ENCODE data around the gene AKAP7.
A peak's percentile ranks its signal among the peaks of the same experiment; 100 is the strongest.

The AKAP7 gene

GRCh38 chr6:131134220-131134979, 867 bp upstream of the AKAP7 start:
- H3K4me1 ChIP-seq (ENCODE audit: control insufficient read depth, low read depth, low read length): no peaks in the 10 kb centered on the region
- H3K23ac ChIP-seq (ENCODE audit: low read length): no peak overlapping the region
- H3K4me2 ChIP-seq (ENCODE audit: low read length): no peak overlapping the region
- H2BK15ac ChIP-seq (replicated peaks; ENCODE audit: low read depth): no peak overlapping the region
- H3K9ac ChIP-seq (ENCODE audit: low read length): no peak overlapping the region
- no peak overlapping the region for H2AK5ac ChIP-seq (ENCODE audit: low read length)
- no peak overlapping the region for H4K5ac ChIP-seq (ENCODE audit: low read length)
- no peaks in the 10 kb centered on the region for H3K36me3 ChIP-seq (ENCODE audit: control insufficient read depth, insufficient read depth, low read length)
- H3K4me3 ChIP-seq (ENCODE audit: low read length): no peak overlapping the region
- no peaks in the 10 kb centered on the region for H3K79me1 ChIP-seq (ENCODE audit: low read length)
- no peaks in the 10 kb centered on the region for H3K79me2 ChIP-seq (ENCODE audit: control insufficient read depth, insufficient read depth, low read length)
- no peak overlapping the region for H4K8ac ChIP-seq (ENCODE audit: low read depth, low read length)
- no peaks in the 10 kb centered on the region for H3K27me3 ChIP-seq (ENCODE audit: insufficient read depth, low read length, poor library complexity)
- H3K18ac ChIP-seq (ENCODE audit: low read length): no peak overlapping the region
- H3K56ac ChIP-seq (ENCODE audit: low read length): no peak overlapping the region
- WGBS (ENCODE audit: extremely low coverage, insufficient coverage, low lambda C conversion rate): no CpG with 5 or more reads among the region's 14 CpGs
- no peak overlapping the region for H2BK120ac ChIP-seq (ENCODE audit: low read depth, low read length)
- no peak overlapping the region for H2BK5ac ChIP-seq (ENCODE audit: low read length)
- H3K4ac ChIP-seq (ENCODE audit: low read depth, low read length): no peak overlapping the region
- H3K27ac ChIP-seq (ENCODE audit: low read depth, low read length): no peak overlapping the region
- DNase-seq: no peak

GRCh38 chr6:131134980-131135243, 355 bp upstream of the AKAP7 start:
- Histone ChIP-seq H2BK5ac (ENCODE audit: low read length) (no peak overlapping the region), H3K36me3 (ENCODE audit: control insufficient read depth, insufficient read depth, low read length) (no peaks in the 10 kb centered on the region), H3K4me1 (ENCODE audit: control insufficient read depth, low read depth, low read length) (no peaks in the 10 kb centered on the region), H3K56ac (ENCODE audit: low read length) (peak overlapping the region; percentile 86), H2BK120ac (ENCODE audit: low read depth, low read length) (no peak overlapping the region), H3K27ac (ENCODE audit: low read depth, low read length) (peak overlapping the region; percentile 61), H3K79me2 (ENCODE audit: control insufficient read depth, insufficient read depth, low read length) (no peaks in the 10 kb centered on the region), H2BK15ac (replicated peaks; ENCODE audit: low read depth) (no peak overlapping the region), H3K23ac (ENCODE audit: low read length) (no peak overlapping the region), H3K79me1 (ENCODE audit: low read length) (no peaks in the 10 kb centered on the region), H4K5ac (ENCODE audit: low read length) (no peak overlapping the region), H2AK5ac (ENCODE audit: low read length) (no peak overlapping the region), H3K4me2 (ENCODE audit: low read length) (peak overlapping the region; percentile 59), H3K9ac (ENCODE audit: low read length) (peak overlapping the region; percentile 74), H3K27me3 (ENCODE audit: insufficient read depth, low read length, poor library complexity) (no peaks in the 10 kb centered on the region), H3K4ac (ENCODE audit: low read depth, low read length) (peak overlapping the region; percentile 26), H3K18ac (ENCODE audit: low read length) (peak overlapping the region; percentile 98), H3K4me3 (ENCODE audit: low read length) (peak overlapping the region; percentile 32), H4K8ac (ENCODE audit: low read depth, low read length) (no peak overlapping the region)
- DNase-seq: no peak
- no CpG with 5 or more reads among the region's 4 CpGs for WGBS (ENCODE audit: extremely low coverage, insufficient coverage, low lambda C conversion rate)

DNA sequence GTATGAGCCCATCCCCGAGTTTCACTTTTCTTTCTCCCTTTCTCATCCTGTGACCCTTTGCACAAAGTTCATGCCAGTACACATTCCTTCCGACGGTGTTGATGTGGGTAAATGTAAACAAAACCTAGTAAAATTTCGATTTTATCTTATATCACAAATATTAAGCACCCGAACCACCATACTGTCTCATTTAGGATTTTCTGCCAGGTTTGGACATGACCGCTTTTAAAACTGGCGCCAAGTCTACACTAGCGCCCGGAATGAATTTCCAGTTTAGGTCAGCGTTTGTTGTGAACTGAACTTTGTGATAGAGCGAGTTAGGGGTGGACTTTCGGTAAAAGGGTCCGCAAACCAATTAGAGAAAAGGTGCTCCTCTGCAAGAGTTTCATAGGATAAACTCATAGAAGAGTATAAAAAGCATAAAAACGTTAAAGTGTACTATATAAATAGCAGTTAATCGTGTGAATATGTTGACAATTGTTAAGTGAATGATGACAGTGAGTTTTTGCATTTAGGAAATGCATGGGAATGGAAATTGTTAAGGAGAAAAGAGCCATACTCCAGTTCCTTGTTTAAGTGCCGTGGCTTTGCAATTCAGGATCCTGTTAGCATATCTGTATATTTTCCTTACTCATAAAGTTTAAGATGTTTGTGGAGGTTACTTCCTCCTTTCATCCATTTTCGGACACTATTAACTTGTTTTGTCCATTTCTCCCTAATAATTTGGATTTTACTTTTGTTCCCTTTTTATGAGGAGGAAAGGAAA, 937 bp downstream of the AKAP7 start:
- Histone ChIP-seq H3K79me1 (ENCODE audit: low read length) (no peaks in the 10 kb centered on the region), H3K4me3 (ENCODE audit: low read length) (peak overlapping the region; percentile 41), H3K27me3 (ENCODE audit: insufficient read depth, low read length, poor library complexity) (no peaks in the 10 kb centered on the region), H2BK120ac (ENCODE audit: low read depth, low read length) (no peak overlapping the region), H4K5ac (ENCODE audit: low read length) (no peak overlapping the region), H3K9ac (ENCODE audit: low read length) (peak overlapping the region; percentile 74), H3K23ac (ENCODE audit: low read length) (no peak overlapping the region), H2BK15ac (replicated peaks; ENCODE audit: low read depth) (no peak overlapping the region), H3K4me2 (ENCODE audit: low read length) (peak overlapping the region; percentile 73), H3K36me3 (ENCODE audit: control insufficient read depth, insufficient read depth, low read length) (no peaks in the 10 kb centered on the region), H3K4me1 (ENCODE audit: control insufficient read depth, low read depth, low read length) (no peaks in the 10 kb centered on the region), H2BK5ac (ENCODE audit: low read length) (no peak overlapping the region), H3K27ac (ENCODE audit: low read depth, low read length) (no peak overlapping the region), H4K8ac (ENCODE audit: low read depth, low read length) (no peak overlapping the region), H3K4ac (ENCODE audit: low read depth, low read length) (no peak overlapping the region), H3K79me2 (ENCODE audit: control insufficient read depth, insufficient read depth, low read length) (no peaks in the 10 kb centered on the region), H3K18ac (ENCODE audit: low read length) (no peak overlapping the region), H2AK5ac (ENCODE audit: low read length) (no peak overlapping the region), H3K56ac (ENCODE audit: low read length) (peak overlapping the region; percentile 67)
- DNase-seq: no peak
- 100% methylated on average over 2 of the region's 17 CpGs for WGBS (ENCODE audit: extremely low coverage, insufficient coverage, low lambda C conversion rate)

GRCh38 chr6:131139599-131139998, 4.3 kb downstream of the AKAP7 start:
- Histone ChIP-seq H3K18ac (ENCODE audit: low read length) (no peak overlapping the region), H3K79me2 (ENCODE audit: control insufficient read depth, insufficient read depth, low read length) (no peaks in the 10 kb centered on the region), H3K79me1 (ENCODE audit: low read length) (no peaks in the 10 kb centered on the region), H3K36me3 (ENCODE audit: control insufficient read depth, insufficient read depth, low read length) (no peaks in the 10 kb centered on the region), H3K4me1 (ENCODE audit: control insufficient read depth, low read depth, low read length) (no peaks in the 10 kb centered on the region), H2BK5ac (ENCODE audit: low read length) (no peak overlapping the region), H3K4me2 (ENCODE audit: low read length) (no peak overlapping the region), H3K27ac (ENCODE audit: low read depth, low read length) (no peak overlapping the region), H2BK15ac (replicated peaks; ENCODE audit: low read depth) (no peak overlapping the region), H2AK5ac (ENCODE audit: low read length) (no peak overlapping the region), H2BK120ac (ENCODE audit: low read depth, low read length) (no peak overlapping the region), H3K23ac (ENCODE audit: low read length) (no peak overlapping the region), H3K4me3 (ENCODE audit: low read length) (no peak overlapping the region), H4K8ac (ENCODE audit: low read depth, low read length) (no peak overlapping the region), H3K9ac (ENCODE audit: low read length) (no peak overlapping the region), H3K4ac (ENCODE audit: low read depth, low read length) (no peak overlapping the region), H4K5ac (ENCODE audit: low read length) (no peak overlapping the region), H3K27me3 (ENCODE audit: insufficient read depth, low read length, poor library complexity) (no peaks in the 10 kb centered on the region), H3K56ac (ENCODE audit: low read length) (no peak overlapping the region)
- DNase-seq: no peak
- no CpG with 5 or more reads among the region's 4 CpGs for WGBS (ENCODE audit: extremely low coverage, insufficient coverage, low lambda C conversion rate)

DNA sequence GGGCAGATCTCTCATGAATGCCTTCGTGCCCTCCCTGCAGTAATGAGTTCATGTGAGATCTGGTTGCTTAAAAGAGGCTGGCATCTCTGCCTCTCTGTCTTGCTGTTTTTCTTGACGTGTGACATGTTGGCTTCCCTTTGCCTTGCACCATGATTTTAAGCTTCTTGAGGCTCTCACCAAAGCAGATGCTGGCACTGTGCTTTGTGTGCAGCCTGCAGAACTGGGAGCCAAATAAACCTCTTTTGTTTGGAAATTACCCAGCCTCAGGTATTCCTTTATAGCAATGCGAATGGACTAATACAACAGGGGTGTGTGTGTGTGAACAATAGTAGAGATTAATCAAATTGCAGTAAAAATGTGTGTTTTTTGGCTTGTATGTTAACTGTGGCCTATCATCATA, 8.1 kb downstream of the AKAP7 start:
- no peak overlapping the region for H4K5ac ChIP-seq (ENCODE audit: low read length)
- H3K79me2 ChIP-seq (ENCODE audit: control insufficient read depth, insufficient read depth, low read length): no peaks in the 10 kb centered on the region
- H3K4ac ChIP-seq (ENCODE audit: low read depth, low read length): no peak overlapping the region
- no peaks in the 10 kb centered on the region for H3K36me3 ChIP-seq (ENCODE audit: control insufficient read depth, insufficient read depth, low read length)
- no peak overlapping the region for H3K23ac ChIP-seq (ENCODE audit: low read length)
- H3K56ac ChIP-seq (ENCODE audit: low read length): no peak overlapping the region
- H2BK120ac ChIP-seq (ENCODE audit: low read depth, low read length): no peak overlapping the region
- no peak overlapping the region for H4K8ac ChIP-seq (ENCODE audit: low read depth, low read length)
- H3K27me3 ChIP-seq (ENCODE audit: insufficient read depth, low read length, poor library complexity): no peaks in the 10 kb centered on the region
- H3K18ac ChIP-seq (ENCODE audit: low read length): no peak overlapping the region
- no peak overlapping the region for H2BK15ac ChIP-seq (replicated peaks; ENCODE audit: low read depth)
- no peak for DNase-seq
- no CpG with 5 or more reads among the region's 3 CpGs for WGBS (ENCODE audit: extremely low coverage, insufficient coverage, low lambda C conversion rate)
- H3K79me1 ChIP-seq (ENCODE audit: low read length): no peaks in the 10 kb centered on the region
- no peak overlapping the region for H3K9ac ChIP-seq (ENCODE audit: low read length)
- H2AK5ac ChIP-seq (ENCODE audit: low read length): no peak overlapping the region
- H3K4me3 ChIP-seq (ENCODE audit: low read length): no peak overlapping the region
- H3K4me2 ChIP-seq (ENCODE audit: low read length): no peak overlapping the region
- no peak overlapping the region for H3K27ac ChIP-seq (ENCODE audit: low read depth, low read length)
- no peak overlapping the region for H2BK5ac ChIP-seq (ENCODE audit: low read length)
- H3K4me1 ChIP-seq (ENCODE audit: control insufficient read depth, low read depth, low read length): no peaks in the 10 kb centered on the region
